NCI-H1436 treated with DMSO at 0.1 percent for 48 hours (cell line): ENCODE results near the gene B4GALNT3.

Experiments used
- DNase-seq: peaks from one replicate; lab custom pipeline; 2025; lab: John Stamatoyannopoulos, UW

The B4GALNT3 gene

DNA sequence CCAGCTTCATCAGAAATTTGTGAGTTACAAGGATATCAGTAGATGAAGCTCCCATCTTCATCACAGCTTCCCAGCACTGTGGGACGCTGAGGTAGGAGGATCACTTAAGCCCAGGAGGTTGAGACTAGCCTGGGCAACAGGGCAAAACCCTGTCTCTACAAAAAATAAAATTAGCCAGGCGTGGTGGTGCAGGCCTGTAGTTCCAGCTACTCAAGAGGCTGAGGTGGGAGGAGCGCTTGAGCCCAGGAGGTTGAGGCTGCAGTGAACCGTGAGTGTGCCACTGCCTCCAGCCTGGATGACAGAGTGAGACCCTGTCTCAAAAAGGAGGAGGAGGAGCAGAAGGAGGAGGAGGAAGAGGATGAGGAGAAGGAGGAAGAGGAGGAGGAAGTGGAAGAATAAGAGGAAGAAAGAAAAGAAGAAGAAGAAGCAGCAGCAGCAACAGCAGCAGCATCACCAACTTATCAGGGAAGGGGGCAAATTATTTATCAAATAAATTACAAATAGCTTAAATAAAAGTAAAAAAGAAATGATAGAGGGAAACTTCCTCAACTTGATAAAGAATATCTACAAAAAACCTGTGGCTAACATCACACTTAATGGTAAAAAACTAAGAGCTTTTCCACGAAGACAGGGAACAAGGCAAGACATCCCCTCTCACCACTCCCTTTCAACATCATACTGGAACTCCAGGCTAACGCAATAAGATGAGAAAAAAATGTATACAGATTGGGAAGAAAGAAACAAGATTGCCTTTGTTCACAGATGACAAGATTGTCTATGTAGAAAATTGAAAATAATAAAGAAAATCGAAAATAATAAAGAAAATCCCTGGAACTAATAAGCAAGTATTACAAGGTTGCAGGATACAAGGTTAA is 133.9 kb downstream of the B4GALNT3 start:
- DNase-seq, result no peak

DNA sequence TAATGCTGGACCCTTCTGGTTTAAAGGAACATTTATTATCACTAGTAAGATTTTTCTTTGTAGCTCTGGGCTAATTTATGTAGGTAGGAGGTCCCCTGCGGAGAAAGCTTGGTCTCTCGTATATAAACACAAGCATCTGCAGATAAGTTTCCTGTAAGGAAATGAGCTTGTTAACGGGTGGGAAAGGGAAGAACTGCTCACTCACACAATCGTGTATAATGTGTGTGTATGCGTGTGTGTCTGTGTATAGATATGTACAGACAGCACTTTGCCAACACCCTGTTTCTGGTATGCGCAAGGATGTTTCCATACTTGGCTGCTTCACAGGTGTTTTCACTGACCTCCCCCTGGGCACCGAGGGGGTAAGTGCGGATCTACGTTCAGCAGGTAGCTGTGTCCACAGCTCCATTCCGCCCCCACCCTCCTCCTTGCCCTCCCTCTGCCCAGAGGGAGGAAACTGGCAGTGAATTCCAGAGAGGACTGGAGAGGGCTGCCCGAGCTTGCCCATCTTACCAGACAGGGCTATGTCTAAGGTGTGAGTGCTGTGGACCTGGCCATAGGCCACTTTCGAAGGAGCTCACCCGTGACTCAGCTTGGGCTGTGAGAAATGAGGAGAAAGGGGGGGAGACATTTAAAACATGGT is 138.3 kb downstream of the B4GALNT3 start:
- no peak for DNase-seq

DNA sequence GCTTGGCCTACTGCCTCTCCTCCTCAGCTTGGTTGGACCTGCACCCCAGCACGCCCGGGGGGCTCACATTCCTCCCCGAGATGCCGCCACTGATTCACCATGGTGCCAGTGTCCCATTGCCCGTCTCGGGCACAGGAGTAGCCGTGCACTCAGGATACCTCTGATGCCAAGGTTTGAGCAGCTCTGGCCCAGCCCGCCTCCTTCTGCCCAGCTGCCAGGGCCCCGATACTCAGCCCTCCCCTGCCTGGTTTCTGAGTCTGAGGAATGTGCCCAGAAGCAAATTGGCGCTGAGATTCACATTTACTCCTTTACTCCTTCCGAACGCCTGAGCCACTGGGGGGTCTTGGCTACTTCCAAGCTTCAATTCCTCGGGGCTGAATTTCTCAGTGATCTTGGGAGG is 140.0 kb downstream of the B4GALNT3 start:
- DNase-seq, result no peak

DNA sequence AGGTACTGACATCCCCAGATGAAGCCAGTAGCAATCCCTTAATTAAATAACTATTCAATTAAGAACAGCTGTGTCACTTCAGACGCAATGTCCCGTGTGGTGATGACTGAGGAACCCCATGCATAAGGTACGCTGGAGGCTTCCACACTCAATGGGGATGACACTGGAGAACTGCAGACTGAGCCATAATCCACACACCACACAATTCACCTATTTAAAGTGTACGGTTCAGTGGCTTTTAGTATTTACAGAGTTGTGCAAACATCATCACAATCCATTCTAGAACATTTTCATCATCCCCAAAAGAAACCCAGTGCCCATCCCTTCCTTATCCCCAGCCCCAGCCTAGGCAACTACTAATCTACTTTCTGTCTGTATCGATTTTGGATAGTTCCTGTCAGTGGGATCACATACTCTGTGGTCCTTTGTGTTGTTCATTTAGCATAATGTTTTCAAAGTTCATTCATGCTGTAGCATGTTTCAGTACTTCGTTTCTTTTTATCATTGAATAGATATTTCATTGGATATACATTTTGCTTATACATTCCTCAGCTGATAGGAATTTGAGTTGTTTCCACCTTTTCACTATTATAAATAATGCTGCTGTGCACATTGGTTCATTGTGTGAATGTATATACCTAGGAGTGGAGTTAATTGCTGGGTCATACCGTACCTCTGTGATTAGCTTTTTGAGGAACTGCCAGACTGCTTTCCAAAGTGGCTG is 142.4 kb downstream of the B4GALNT3 start:
- DNase-seq, result no peak

- no peak for DNase-seq
Measured at GRCh38 chr12:602700-603068, 142.9 kb downstream of the B4GALNT3 start.

- no peak for DNase-seq
Measured at GRCh38 chr12:604956-605355, 145.2 kb downstream of the B4GALNT3 start.

- DNase-seq, result no peak
Measured at GRCh38 chr12:607541-608001, 147.8 kb downstream of the B4GALNT3 start.

DNA sequence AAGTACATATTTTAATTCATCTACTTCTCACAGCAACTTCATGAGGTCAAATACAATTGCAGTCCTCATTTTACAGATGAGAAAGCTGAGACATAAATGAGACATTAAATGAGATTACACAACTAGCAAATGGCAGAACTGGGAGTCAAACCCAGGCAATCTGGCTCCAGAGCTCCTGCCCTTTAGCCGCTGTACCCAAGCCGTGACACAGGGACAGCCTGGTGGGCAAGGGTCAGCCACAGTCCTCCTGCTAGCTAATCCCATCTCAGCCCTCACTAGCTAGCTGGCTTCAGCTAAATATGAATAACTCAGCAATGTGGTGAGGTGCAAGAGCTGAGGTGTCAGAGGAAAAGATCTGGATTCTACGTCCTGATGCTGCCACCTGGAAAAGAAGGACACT is 148.7 kb downstream of the B4GALNT3 start:
- DNase-seq, result no peak

DNA sequence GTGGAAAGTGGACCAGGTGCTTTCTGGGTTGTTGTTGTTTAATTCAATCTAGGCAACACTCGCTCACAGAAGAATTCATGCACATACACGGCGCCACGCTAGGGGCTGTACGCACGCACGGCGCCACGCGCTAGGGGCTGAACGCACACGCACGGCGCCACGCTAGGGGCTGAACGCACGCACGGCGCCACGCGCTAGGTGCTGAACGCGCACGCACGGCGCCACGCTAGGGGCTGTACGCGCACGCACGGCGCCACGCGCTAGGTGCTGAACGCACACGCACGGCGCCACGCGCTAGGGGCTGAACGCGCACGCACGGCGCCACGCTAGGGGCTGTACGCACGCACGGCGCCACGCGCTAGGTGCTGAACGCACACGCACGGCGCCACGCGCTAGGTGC is 149.2 kb downstream of the B4GALNT3 start:
- no peak for DNase-seq

- DNase-seq, result no peak
Measured at GRCh38 chr12:611721-612120, 152.0 kb downstream of the B4GALNT3 start.

- no peak for DNase-seq
Measured at GRCh38 chr12:612293-612692, 152.6 kb downstream of the B4GALNT3 start.

GRCh38 chr12:612886-613285 is 153.1 kb downstream of the B4GALNT3 start:
- no peak for DNase-seq
